K562 (cell line): ENCODE measurements around the gene ADORA2A. TPM values are rescaled to one million over a fixed set of nuclear protein-coding genes. Genes with fewer than 3 reads are reported as not detected.

ENCODE experiments used
- ATAC-seq: fragments of 200-7000 bp; cut with Tn5 transposase; 3 replicates; pipeline ENCODE4 v1.9.1; 2020; ENCODE audit warnings: moderate library complexity
- BruUV-seq: library from RNA; stranded (reverse); fragments of 400-500 nt; replicated peaks from 2 replicates; lab custom pipeline; 2021; lab: Mats Ljungman, UMichigan
- CTCF ChIA-PET: fragments of 300-600 bp; formaldehyde crosslinking; extraction: SDS; loops from one replicate; lab custom pipeline; 2021; ENCODE audit warnings: low intra/inter-chr PET ratio; lab: Yijun Ruan, JAX
- POLR2A ChIA-PET: fragments of 300-600, 350-650 bp; sonication (Branson Sonifier 250); formaldehyde crosslinking; extraction: SDS; loops from one replicate; lab custom pipeline; 2021; ENCODE audit warnings: antibody characterized with exemption, inconsistent platforms; lab: Yijun Ruan, JAX
- DNase-seq, 4 experiments: peaks; one replicate each; pipeline versions ENCODE4 v3.0.0 to v3.0.0-alpha.2; 2011 to 2018; ENCODE audit warnings: low spot score in 3 of 4, mixed read lengths in 3 of 4; ENCODE audit errors: extremely low read depth in 1 of 4
- FAIRE-seq: peaks from 2 replicates; lab custom pipeline; 2011; peaks lifted over from hg19 to GRCh38; lab: Jason Lieb, UNC
- H2AFZ ChIP-seq: 2 replicates; pipeline ENCODE4 v1.6.0; 2011; ENCODE audit warnings: low read depth, low read length, control low read depth, inconsistent platforms
- H3K27ac ChIP-seq: fragments of 200-600 bp; 3 replicates; pipeline ENCODE4 v1.8.0; 2011; ENCODE audit warnings: low read depth, mild to moderate bottlenecking, control low read depth, inconsistent platforms, low read length, moderate library complexity, mixed read lengths; ENCODE audit errors: extremely low read depth
- H3K27me3 ChIP-seq, 2 experiments: fragments of 300-600 bp in 1 of 2; 2 replicates in 1 of 2; 3 replicates in 1 of 2; pipeline versions ENCODE4 v1.6.0 to v1.8.0; 2011; ENCODE audit warnings: inconsistent platforms in 2 of 2, low read length in 2 of 2, mild to moderate bottlenecking in 1 of 2, mixed read lengths in 1 of 2, moderate library complexity in 1 of 2; ENCODE audit not compliant: control insufficient read depth in 2 of 2, insufficient read depth in 2 of 2
- H3K36me3 ChIP-seq: fragments of 300-600 bp; 3 replicates; pipeline ENCODE4 v1.8.0; 2011; ENCODE audit warnings: mild to moderate bottlenecking, low read length, inconsistent platforms; ENCODE audit not compliant: control insufficient read depth, insufficient read depth
- H3K4me1 ChIP-seq, 2 experiments: fragments of 200-600 bp in 1 of 2; replicated peaks in 1 of 2; 2 replicates in 1 of 2; 3 replicates in 1 of 2; pipeline versions ENCODE4 v1.5.1 to v1.8.0; 2011; ENCODE audit warnings: inconsistent platforms in 2 of 2, low read length in 2 of 2, mild to moderate bottlenecking in 1 of 2, mixed read lengths in 1 of 2, moderate library complexity in 1 of 2; ENCODE audit not compliant: control insufficient read depth in 2 of 2, insufficient read depth in 2 of 2
- H3K4me2 ChIP-seq: 2 replicates; pipeline ENCODE4 v1.6.1; 2011; ENCODE audit warnings: low read length, control low read depth, inconsistent platforms, mixed read lengths; ENCODE audit not compliant: insufficient read depth
- H3K4me3 ChIP-seq: fragments of 200-600 bp; sonication (generic), shearing (Covaris generic); 2 replicates; pipeline ENCODE4 v1.5.1; 2016; ENCODE audit warnings: control low read depth, inconsistent platforms
- H3K79me2 ChIP-seq: fragments of 200-600 bp; 3 replicates; pipeline ENCODE4 v1.8.0; 2011; ENCODE audit warnings: low read length, inconsistent platforms; ENCODE audit not compliant: control insufficient read depth, insufficient read depth
- H3K9ac ChIP-seq, 2 experiments: 2 replicates each; pipeline versions ENCODE4 v1.6.0 to v1.6.1; 2011; ENCODE audit warnings: low read depth in 2 of 2, low read length in 2 of 2, control low read depth in 1 of 2, inconsistent platforms in 1 of 2, mild to moderate bottlenecking in 1 of 2, mixed read lengths in 1 of 2; ENCODE audit not compliant: insufficient read depth in 1 of 2
- H3K9me1 ChIP-seq: one replicate; pipeline ENCODE4 v1.6.0; 2011; ENCODE audit warnings: inconsistent platforms, mild to moderate bottlenecking, low read length, moderate library complexity; ENCODE audit not compliant: control insufficient read depth, insufficient read depth
- H3K9me3 ChIP-seq: replicated peaks from 2 replicates; pipeline ENCODE4 v1.5.1; 2011; ENCODE audit warnings: low read depth, low read length, inconsistent platforms; ENCODE audit not compliant: control insufficient read depth, insufficient read depth
- H4K20me1 ChIP-seq: replicated peaks from 2 replicates; pipeline ENCODE4 v1.6.1; 2011; ENCODE audit warnings: low read length, inconsistent platforms, mixed read lengths; ENCODE audit not compliant: control insufficient read depth, insufficient read depth
- BCL6 ChIP-seq: fragments of 250-450 bp; sonication (Bioruptor Pico); IDR thresholded peaks from 2 replicates; pipeline ENCODE4 v1.4.0; 2020
- ETV5 ChIP-seq: sonication (generic); formaldehyde crosslinking; IDR thresholded peaks from 2 replicates; pipeline ENCODE4 v1.4.0; 2020; ENCODE audit warnings: low read depth, mild to moderate bottlenecking, missing genetic modification reagents
- JUN ChIP-seq, 2 experiments: sonication (generic) in 1 of 2; formaldehyde crosslinking in 1 of 2; IDR thresholded peaks; 2 replicates each; pipeline versions ENCODE4 v1.6.1 to v1.8.0; 2012 to 2022; ENCODE audit warnings: borderline replicate concordance in 2 of 2, mild to moderate bottlenecking in 2 of 2, improper control_type of control experiment in 1 of 2, low read depth in 1 of 2, low read length in 1 of 2, missing genetic modification reagents in 1 of 2
- KDM1A ChIP-seq, 2 experiments: fragments of 450-650 bp; IDR thresholded peaks; 2 replicates each; pipeline ENCODE4 v1.6.1; 2016; ENCODE audit warnings: mild to moderate bottlenecking in 2 of 2
- RBM22 ChIP-seq: fragments of 200-400 bp; formaldehyde crosslinking; IDR thresholded peaks from 2 replicates; pipeline ENCODE4 v1.6.1; 2018; ENCODE audit warnings: low read length, low read depth; ENCODE audit not compliant: poor library complexity, severe bottlenecking
- STAT5B ChIP-seq: fragments of 250-450 bp; sonication (Bioruptor Pico); IDR thresholded peaks from 2 replicates; pipeline ENCODE4 v1.8.0; 2021; ENCODE audit warnings: mild to moderate bottlenecking, inconsistent platforms
- ZNF707 ChIP-seq: fragments of 250-450 bp; sonication (Bioruptor Pico); conservative IDR thresholded peaks from 2 replicates; pipeline ENCODE4 v1.8.0; 2022; ENCODE audit warnings: inconsistent platforms, mild to moderate bottlenecking, moderate library complexity
- WGBS: fragments of 100-300 bp; shearing (Covaris generic); methylation state at CpG from one replicate; pipeline ENCODE4 v1.1.6; 2016; ENCODE audit warnings: low coverage, mixed read lengths; ENCODE audit not compliant: insufficient coverage; ENCODE audit errors: missing lambda C conversion rate; 5-methylcytosine and 5-hydroxymethylcytosine counted together
- in situ Hi-C: fragments of 300-500 bp; cut with MboI; formaldehyde crosslinking; loops from 4 replicates; pipeline ENCODE4 v1.15.0; 2018; ENCODE audit warnings: inconsistent platforms, mixed read lengths
- intact Hi-C: fragments of 100-400 bp; cut with micrococcal nuclease; formaldehyde crosslinking; loops from 2 replicates; pipeline ENCODE4 v1.14.2; 2022
- polyA plus RNA-seq, 8 experiments: library from polyadenylated mRNA; depleted of rRNA in 4 of 8; stranded (reverse) in 5 of 8; unstranded in 3 of 8; fragments of >200 nt; fragmentation: Nextera tagmentation in 2 of 8; fragmentation: Illumina TruSeq in 1 of 8; extraction: Ambion mirVana in 2 of 8; extraction: Trizol in 1 of 8; gene quantifications; 2 replicates each; pipeline versions ENCODE4 v1.2.1 to v1.2.3, GENCODE V29; 2011 to 2014; ENCODE audit warnings: inconsistent platforms in 1 of 8, missing spikeins in 1 of 8
- total RNA-seq, 7 experiments: library from RNA; depleted of rRNA in 6 of 7; stranded (reverse); fragments of >200 nt in 6 of 7; fragmentation: Illumina TruSeq in 2 of 7; extraction: Trizol in 2 of 7; gene quantifications; 2 replicates each; pipeline versions ENCODE4 v1.2.1 to v1.2.3, GENCODE V29; 2011 to 2021; ENCODE audit warnings: low replicate concordance in 1 of 7
- TF ChIP-seq, protein P1 (sequence below): fragments of 450-650 bp; IDR thresholded peaks from 2 replicates; pipeline ENCODE4 v1.6.1; 2016; ENCODE audit warnings: mild to moderate bottlenecking

The ADORA2A gene
- total and polyA plus RNA-seq, 9 of the 15 experiments (the other 6 are each of a cell fraction or from before 2014, with no cell fraction given): 0.15 to 2.1 (median 0.66) TPM; not detected in 2

DNA sequence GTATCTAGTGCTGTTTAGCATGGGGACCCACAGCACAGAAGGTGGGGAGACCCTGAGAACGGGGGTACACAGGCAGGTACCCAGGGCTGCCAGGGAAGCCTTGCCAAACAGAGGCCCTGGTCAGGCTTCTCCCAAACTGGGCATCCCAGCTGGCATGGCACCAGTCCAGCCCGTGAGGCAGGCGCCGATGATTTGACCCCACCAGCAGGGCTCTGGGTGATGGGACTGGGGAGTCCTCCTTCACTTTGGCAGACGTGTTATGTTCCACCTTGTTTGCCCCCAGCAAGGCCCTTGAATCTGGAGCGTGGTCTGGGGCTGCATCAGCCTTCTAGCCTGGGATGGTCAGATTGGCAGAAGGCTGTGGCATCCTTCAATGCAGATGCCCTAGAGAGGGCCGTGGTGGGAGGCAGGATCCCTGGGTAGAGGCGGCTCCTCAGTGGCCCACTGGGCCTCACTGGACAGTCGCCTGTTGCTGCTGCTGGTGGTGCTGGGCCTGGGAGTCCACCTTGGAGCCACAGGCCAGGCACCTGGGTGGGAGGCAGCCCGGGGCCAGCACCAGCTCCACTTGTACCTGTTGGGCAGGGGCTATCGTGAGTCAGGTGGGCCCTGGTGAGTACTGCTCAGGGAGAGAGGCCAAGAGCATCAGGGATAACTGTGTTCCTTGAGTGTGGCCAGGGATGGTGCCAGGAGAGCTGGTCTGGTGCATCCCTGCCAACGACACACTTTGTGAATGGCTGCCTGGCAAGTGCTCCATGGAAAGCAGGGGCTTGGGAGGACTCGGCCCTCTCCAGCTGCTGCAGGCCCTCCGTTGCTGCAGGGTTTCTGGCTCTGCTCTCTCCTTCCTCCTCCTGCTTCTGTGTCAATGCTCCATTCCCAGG is 3.3 kb downstream of the ADORA2A start:
- Histone ChIP-seq H3K27ac (no peak overlapping the region), H3K4me2 (no peak overlapping the region), H3K36me3 (no peaks in the 10 kb centered on the region), H3K79me2 (no peaks in the 10 kb centered on the region), H3K27me3 (peaks cover 2 to 23% of the 10 kb centered on the region in 2 experiments; a peak in 4 of 5 replicates), H3K9me3 (no peaks in the 10 kb centered on the region), H3K4me1 (peaks cover 0 to 35% of the 10 kb centered on the region in 2 experiments; a peak in 3 of 5 replicates), H3K9ac (no peak overlapping the region), H3K4me3 (no peak overlapping the region), H2AFZ (no peak overlapping the region), H3K9me1 (no peaks in the 10 kb centered on the region), H4K20me1 (peaks cover 7% of the 10 kb centered on the region)
- FAIRE-seq (no peak), ATAC-seq (no peak), DNase-seq (no peak)
- ChIA-PET CTCF (interaction anchor here (0.6 kb wide), 1 partner anchor 78 kb away, joined by 3 read pairs; no protein-coding TSS in a partner anchor), POLR2A (no interaction called here)
- no TSS peak for BruUV-seq
- in situ Hi-C loops (no loop called here), intact Hi-C loops (no loop called here)
- WGBS: 27% methylated on average over 12 of the region's 14 CpGs
- TF ChIP-seq STAT5B (CRISPR knock-in tag) (no peak), KDM1A (IDR thresholded peaks at IDR 0.05) (no peak), RBM22 (no peak), ETV5 (CRISPR knock-in tag) (no peak), BCL6 (CRISPR knock-in tag) (no peak), ZNF707 (CRISPR knock-in tag) (no peak), JUN (IDR thresholded peaks at IDR 0.05; ENCODE audit: borderline replicate concordance, low read depth, low read length) (no peak), JUN (CRISPR knock-in tag; IDR thresholded peaks at IDR 0.05; ENCODE audit: borderline replicate concordance) (no peak)
- TF ChIP-seq, protein P1, sequence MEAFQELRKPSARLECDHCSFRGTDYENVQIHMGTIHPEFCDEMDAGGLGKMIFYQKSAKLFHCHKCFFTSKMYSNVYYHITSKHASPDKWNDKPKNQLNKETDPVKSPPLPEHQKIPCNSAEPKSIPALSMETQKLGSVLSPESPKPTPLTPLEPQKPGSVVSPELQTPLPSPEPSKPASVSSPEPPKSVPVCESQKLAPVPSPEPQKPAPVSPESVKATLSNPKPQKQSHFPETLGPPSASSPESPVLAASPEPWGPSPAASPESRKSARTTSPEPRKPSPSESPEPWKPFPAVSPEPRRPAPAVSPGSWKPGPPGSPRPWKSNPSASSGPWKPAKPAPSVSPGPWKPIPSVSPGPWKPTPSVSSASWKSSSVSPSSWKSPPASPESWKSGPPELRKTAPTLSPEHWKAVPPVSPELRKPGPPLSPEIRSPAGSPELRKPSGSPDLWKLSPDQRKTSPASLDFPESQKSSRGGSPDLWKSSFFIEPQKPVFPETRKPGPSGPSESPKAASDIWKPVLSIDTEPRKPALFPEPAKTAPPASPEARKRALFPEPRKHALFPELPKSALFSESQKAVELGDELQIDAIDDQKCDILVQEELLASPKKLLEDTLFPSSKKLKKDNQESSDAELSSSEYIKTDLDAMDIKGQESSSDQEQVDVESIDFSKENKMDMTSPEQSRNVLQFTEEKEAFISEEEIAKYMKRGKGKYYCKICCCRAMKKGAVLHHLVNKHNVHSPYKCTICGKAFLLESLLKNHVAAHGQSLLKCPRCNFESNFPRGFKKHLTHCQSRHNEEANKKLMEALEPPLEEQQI: no peak
